Stomach (tissue), 4 donors: ENCODE measurements around the gene NSD2.

Experiments
- EP300 ChIP-seq: sonication (generic); formaldehyde crosslinking; IDR thresholded peaks from one replicate; pipeline ENCODE4 v1.6.1; 2017; ENCODE audit warnings: antibody characterized with exemption
- POLR2AphosphoS5 ChIP-seq, 3 donors: sonication (generic); formaldehyde crosslinking; IDR thresholded peaks; one replicate each; pipeline ENCODE4 v1.6.1; 2016; ENCODE audit warnings: antibody characterized with exemption in 3 of 3
- TF ChIP-seq, protein P1 (sequence below), 7 experiments: fragments of 450-650 bp in 4 of 7; fragments of 200-600 bp in 3 of 7; sonication (generic) in 3 of 7; IDR thresholded peaks; one replicate each; pipeline ENCODE4 v1.5.1; 2016 to 2019; ENCODE audit warnings: antibody characterized with exemption in 7 of 7, control low read depth in 2 of 7, mild to moderate bottlenecking in 1 of 7

DNA sequence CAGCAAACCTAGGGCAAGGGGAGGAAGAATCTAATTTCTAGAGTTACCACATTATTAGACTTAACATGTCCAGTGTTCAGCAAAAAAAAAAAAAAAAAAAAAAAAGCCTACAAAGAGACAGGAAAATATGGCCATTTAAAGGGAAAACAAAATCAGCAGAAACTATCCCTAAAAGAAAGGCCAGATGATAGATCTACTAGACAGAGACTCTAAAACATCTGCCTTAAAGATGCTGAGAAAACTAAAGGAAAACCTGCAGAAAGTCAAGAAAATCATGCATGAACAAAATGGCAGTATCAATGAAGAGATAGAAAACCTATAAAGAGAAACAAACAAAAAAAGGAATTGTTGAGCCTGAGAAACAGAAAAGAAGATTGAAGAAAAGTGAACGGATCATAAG lies 93.8 kb downstream of the NSD2 start:
- TF ChIP-seq, protein P1, sequence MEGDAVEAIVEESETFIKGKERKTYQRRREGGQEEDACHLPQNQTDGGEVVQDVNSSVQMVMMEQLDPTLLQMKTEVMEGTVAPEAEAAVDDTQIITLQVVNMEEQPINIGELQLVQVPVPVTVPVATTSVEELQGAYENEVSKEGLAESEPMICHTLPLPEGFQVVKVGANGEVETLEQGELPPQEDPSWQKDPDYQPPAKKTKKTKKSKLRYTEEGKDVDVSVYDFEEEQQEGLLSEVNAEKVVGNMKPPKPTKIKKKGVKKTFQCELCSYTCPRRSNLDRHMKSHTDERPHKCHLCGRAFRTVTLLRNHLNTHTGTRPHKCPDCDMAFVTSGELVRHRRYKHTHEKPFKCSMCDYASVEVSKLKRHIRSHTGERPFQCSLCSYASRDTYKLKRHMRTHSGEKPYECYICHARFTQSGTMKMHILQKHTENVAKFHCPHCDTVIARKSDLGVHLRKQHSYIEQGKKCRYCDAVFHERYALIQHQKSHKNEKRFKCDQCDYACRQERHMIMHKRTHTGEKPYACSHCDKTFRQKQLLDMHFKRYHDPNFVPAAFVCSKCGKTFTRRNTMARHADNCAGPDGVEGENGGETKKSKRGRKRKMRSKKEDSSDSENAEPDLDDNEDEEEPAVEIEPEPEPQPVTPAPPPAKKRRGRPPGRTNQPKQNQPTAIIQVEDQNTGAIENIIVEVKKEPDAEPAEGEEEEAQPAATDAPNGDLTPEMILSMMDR (IDR thresholded peaks at IDR 0.05): no peak
- no peak for TF ChIP-seq EP300
- no peak for TF ChIP-seq POLR2AphosphoS5 (IDR thresholded peaks at IDR 0.05)
